ENCODE results near the gene FUBP3. TPM values are rescaled to one million over a fixed set of nuclear protein-coding genes. Genes with fewer than 3 reads are reported as not detected.

The FUBP3 gene
- total RNA-seq, 1 donor from 2014 or later, result 14.5 TPM

GRCh38 chr9:130575514-130575913 lies 3.9 kb upstream of the FUBP3 start:
- Histone ChIP-seq H3K9me3 (no peaks in the 10 kb centered on the region), H3K4me3 (no peak overlapping the region), H3K36me3 (no peaks in the 10 kb centered on the region), H3K4me1 (peaks cover 0 to 7% of the 10 kb centered on the region in 2 donors), H3K27me3 (no peaks in the 10 kb centered on the region), H3K27ac (no peak overlapping the region)
- no peak for DNase-seq (ENCODE audit: low spot score in 2 of 2)
- no peak for TF ChIP-seq CTCF (IDR thresholded peaks at IDR 0.05)
- intact Hi-C loops (cut with DNase I), result loop anchor here (5.0 kb wide), 1 partner anchor 123 kb away; no protein-coding TSS in a partner anchor

GRCh38 chr9:130576176-130576575 lies 3.2 kb upstream of the FUBP3 start:
- H3K4me3 ChIP-seq, result no peak overlapping the region
- intact Hi-C loops (cut with DNase I), result loop anchor here (5.0 kb wide), 1 partner anchor 124 kb away; no protein-coding TSS in a partner anchor
- no peaks in the 10 kb centered on the region for H3K36me3 ChIP-seq
- H3K4me1 ChIP-seq, result peaks cover 3 to 11% of the 10 kb centered on the region in 2 donors
- no peak for TF ChIP-seq CTCF (IDR thresholded peaks at IDR 0.05)
- H3K9me3 ChIP-seq, result no peaks in the 10 kb centered on the region
- no peak overlapping the region for H3K27ac ChIP-seq
- no peak for DNase-seq (ENCODE audit: low spot score in 2 of 2)
- H3K27me3 ChIP-seq, result no peaks in the 10 kb centered on the region

GRCh38 chr9:130579738-130580463 lies 524 bp downstream of the FUBP3 start:
- H3K36me3 ChIP-seq, result no peaks in the 10 kb centered on the region
- TF ChIP-seq CTCF (IDR thresholded peaks at IDR 0.05), result no peak
- DNase-seq (ENCODE audit: low spot score in 2 of 2), result no peak
- intact Hi-C loops (cut with DNase I), result loop anchor here (1.0 to 5.0 kb wide), 3 partner anchors 111 to 132 kb away; no protein-coding TSS in a partner anchor
- H3K27me3 ChIP-seq, result no peaks in the 10 kb centered on the region
- H3K4me3 ChIP-seq, result peak overlapping the region; percentile 67 to 99
- no peaks in the 10 kb centered on the region for H3K9me3 ChIP-seq
- peak overlapping the region; percentile 87 to 92 for H3K27ac ChIP-seq
- H3K4me1 ChIP-seq, result peaks cover 3 to 14% of the 10 kb centered on the region in 2 donors

- DNase-seq (ENCODE audit: low spot score in 2 of 2), result no peak
- Histone ChIP-seq H3K27me3 (no peaks in the 10 kb centered on the region), H3K4me3 (no peak overlapping the region), H3K36me3 (no peaks in the 10 kb centered on the region), H3K4me1 (peaks cover 3 to 14% of the 10 kb centered on the region in 2 donors), H3K27ac (no peak overlapping the region), H3K9me3 (no peaks in the 10 kb centered on the region)
- no peak for TF ChIP-seq CTCF (IDR thresholded peaks at IDR 0.05)
- intact Hi-C loops (cut with DNase I), result no loop called here
Observed at GRCh38 chr9:130581766-130582165, 2.4 kb downstream of the FUBP3 start.

GRCh38 chr9:130583271-130583670 lies 3.9 kb downstream of the FUBP3 start:
- intact Hi-C loops (cut with DNase I), result no loop called here
- H3K4me1 ChIP-seq, result peaks cover 3 to 14% of the 10 kb centered on the region in 2 donors
- no peak for TF ChIP-seq CTCF (IDR thresholded peaks at IDR 0.05)
- H3K27ac ChIP-seq, result no peak overlapping the region
- H3K9me3 ChIP-seq, result no peaks in the 10 kb centered on the region
- no peak overlapping the region for H3K4me3 ChIP-seq
- no peaks in the 10 kb centered on the region for H3K27me3 ChIP-seq
- no peak for DNase-seq (ENCODE audit: low spot score in 2 of 2)
- no peaks in the 10 kb centered on the region for H3K36me3 ChIP-seq

Data from ascending aorta (tissue), 2 donors.